Stimulated activated CD4-positive, alpha-beta T cell treated with anti-CD3 and anti-CD28 coated beads, Interleukin-12 subunit alpha, Interleukin-12 subunit beta, amount 100 ng/mL, for 4 hours (primary cell): ENCODE data around the gene PON2.

Source experiments
- DNase-seq: peaks from one replicate; pipeline ENCODE4 v3.0.0-alpha.2; 2020

Gene PON2

DNA sequence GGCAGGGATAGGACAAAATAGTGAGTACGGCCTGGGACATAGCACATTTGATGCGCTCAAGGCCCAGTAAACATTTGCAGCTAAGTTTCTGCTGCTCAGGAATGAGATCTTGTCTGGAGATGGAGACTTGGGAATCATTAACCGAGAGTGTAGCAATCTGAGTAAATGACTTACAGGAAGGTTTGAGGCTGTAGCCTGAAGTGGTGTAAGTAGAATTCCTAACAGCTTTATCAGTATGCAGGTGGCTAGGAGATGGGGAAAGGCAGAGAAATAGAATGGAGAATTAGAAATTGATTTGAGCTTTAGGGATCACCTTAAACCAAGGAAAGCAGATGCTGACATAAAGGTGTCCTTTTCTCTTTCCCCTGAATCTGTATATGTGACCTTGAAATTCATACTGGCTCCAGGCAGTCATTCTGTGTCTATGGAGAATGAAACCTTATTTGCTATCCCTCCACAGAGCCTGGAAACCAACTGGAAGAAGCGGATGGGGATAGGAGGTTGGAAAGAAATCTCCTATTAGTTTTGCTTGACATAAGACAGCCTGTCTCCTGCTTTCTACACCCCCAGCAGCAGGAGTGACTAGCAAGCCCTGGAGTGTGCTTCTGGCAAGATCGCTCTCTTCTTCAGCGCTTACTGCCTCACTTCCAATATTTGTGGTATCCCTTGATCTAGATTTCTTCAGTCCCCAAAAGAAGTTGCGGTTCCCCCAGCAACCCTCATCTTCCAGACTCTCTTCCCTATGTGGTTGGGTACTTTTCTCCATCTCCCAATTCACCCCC is 6.4 kb upstream of the PON2 start:
- no peak for DNase-seq

DNA sequence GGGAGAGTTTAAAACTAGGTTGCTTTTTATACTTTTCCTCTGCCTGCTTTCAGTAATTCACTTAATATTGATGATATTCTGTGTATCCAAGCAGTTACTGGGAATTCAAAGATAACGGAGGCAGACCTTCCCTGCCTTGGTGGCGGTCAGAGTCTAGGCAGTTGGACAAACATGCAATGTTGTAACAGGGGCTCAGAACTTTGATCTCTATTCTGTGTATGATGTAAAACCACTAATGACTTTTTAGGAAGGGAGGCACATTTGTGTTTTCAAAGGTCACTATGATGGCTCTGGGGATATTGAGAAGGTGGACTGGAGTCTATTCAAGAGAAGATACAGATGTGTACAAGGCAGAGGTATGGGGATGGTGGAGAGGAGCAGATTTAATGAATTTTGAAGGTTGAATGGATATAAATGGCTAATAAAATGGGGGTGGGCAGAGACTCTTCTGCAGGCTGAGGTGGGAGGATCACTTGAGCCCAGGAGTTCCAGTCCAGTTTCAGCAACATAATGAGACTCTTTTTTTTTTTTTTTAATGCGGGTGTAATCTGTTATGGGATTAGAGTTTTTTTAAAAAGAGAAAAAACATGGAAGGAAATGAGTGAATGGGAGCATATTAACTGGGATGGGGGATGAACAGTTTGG is 5.7 kb upstream of the PON2 start:
- no peak for DNase-seq

DNA sequence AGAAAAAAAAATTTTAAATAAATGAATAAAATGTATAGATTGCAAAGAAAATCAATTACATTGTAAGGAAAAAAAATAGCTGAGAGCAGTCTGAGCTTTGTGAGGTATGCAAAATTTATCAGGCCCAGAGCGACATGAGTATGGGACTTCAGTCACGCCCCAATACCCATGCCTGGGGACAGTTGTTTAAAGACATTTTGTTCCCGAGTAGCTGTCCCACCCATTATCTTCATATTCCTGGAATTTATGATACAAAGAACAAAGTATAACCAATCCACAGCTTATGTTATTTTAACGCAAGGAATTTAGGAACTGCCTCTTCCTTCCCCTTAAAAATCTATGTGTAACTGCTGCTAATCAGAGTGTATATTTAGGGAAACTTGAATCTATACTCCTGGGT is 1.6 kb upstream of the PON2 start:
- DNase-seq = no peak

GRCh38 chr7:95435422-95435780 is 573 bp upstream of the PON2 start:
- no peak for DNase-seq

DNA sequence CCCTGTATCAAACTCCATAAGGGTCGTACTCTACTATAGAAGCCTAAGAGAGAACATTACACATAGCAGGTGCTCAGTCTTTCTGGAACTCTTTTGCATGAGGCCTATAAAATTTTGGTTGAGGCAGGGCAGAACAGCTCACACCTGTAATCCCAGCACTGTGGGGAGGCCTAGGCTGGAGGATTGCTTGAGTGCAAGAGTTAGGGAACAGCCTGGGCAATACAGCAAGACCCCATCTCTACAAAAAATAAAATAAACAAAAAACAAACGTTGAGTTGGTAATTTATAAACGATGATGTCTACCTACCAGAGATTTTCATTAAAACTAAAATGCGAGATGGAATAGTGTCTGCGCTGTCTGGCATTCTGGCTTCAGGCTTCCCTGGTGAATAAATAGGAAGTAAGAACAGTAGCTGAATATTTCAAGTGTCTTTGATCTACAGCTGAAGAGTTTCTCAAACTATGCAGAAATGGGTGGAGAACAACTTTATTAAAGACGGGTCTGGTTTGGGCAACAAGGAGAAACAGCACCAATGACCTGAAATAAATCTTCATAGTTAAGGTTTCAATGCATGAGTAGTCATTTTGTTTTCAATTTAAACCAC is 774 bp downstream of the PON2 start:
- DNase-seq = no peak

- DNase-seq = no peak
These were observed 1.7 kb downstream of the PON2 start for GRCh38 chr7:95433129-95433528.

DNA sequence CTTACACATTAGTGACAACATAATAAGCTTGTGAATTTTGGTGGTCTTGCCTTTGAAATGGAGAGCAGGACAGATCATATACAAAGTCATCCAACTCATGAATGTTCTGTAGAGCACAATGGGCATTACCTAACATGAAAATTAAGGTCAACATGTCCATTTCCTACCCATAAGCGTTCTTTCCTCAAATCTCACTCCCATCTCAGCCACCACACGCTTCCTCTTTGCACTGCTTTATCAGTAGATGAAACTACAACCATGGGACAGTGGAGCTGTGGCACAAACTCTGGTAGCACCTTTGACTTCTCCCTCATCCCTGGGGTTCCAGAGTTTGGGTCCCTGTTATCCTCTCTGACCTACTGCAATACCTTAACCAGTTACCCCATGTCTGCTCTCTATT is 2.2 kb downstream of the PON2 start:
- no peak for DNase-seq

DNA sequence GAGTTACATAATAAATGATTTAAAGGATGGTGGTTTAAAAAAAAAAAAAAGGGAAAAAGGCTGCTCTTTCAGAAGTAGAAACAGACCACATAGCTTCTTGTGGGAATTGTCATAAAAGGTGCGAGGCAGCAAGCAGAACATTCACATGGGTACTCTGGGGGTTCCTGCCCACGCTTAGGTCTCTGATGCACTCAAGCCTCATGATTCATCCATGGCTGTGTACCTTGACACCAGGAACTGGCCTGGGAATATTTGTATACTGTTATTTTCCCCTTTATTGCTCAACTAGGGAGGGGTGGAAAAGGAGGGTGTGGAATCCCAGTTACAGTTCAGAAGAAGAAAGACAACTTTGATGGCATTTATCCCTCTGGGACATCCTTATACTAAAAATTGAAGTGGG is 4.0 kb downstream of the PON2 start:
- DNase-seq = no peak

DNA sequence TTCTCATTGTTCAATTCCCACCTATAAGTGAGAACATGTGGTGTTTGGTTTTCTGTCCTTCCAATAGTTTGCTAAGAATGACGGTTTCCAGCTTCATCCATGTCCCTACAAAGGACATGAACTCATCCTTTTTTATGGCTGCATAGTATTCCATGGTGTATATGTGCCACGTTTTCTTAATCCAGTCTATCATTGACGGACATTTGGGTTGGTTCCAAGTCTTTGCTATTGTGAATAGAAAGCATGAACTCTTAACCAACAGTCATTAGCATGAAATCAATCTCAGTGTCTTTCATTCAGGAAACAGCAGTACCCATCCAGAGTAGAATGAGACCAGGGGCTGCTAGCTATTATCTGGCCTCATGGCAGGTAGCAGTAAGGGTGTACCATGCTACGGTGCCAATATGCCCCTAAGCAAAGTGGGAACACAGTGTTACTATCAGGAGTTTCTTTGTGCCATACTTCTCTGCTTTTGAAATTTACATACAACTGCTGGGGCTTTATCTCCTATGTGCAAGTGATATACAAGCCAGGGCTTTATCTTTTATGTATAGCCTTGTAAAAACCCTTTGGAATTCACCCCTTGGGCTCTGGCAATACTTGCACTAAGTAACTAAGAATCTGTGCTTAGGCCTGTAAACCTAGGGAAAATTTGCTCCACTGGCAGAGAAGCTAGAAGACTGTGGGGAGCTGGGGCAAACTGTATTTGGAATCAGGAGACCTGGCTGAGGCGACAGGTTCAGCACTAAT is 5.4 kb downstream of the PON2 start:
- no peak for DNase-seq

- DNase-seq = no peak
These were observed 6.8 kb downstream of the PON2 start for GRCh38 chr7:95427914-95428516.

- no peak for DNase-seq
These were observed 7.7 kb downstream of the PON2 start for GRCh38 chr7:95427166-95427565.

DNA sequence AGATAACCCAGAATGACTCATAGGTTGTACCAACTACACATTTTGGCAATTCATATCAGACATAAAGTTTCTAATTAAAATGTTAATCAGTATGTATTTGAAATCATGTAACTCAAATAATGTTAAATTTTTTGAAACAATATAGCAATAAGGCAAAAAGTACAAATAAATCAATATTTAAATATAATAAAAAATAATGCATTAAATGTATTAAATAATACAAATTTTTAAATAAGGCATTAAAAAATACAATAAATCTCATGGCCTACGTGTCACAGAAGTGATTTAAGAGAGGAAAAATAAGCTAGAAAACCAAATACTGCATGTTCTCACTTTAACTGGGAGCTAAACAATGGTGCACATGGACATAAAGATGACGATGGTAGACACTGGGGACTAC is 9.1 kb downstream of the PON2 start:
- DNase-seq = no peak

DNA sequence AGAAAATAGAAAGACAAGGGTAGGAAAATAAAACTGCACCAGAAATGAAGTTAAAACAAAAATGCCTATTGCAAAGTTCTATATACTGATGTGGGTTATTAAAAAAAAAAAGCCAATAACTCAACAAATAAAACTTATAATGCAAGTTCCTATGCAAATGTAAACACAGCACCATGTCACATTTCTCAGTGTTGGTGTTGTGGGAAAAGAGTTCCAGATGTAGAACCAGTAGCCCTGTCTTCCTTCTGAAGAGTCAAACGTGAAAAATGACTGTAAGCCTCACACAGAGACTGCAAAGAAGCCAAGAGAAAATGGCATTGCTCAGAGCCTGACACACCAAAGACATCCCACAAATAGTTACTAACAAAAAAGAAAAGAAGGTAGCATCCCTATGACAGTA is 10.1 kb downstream of the PON2 start:
- no peak for DNase-seq

DNA sequence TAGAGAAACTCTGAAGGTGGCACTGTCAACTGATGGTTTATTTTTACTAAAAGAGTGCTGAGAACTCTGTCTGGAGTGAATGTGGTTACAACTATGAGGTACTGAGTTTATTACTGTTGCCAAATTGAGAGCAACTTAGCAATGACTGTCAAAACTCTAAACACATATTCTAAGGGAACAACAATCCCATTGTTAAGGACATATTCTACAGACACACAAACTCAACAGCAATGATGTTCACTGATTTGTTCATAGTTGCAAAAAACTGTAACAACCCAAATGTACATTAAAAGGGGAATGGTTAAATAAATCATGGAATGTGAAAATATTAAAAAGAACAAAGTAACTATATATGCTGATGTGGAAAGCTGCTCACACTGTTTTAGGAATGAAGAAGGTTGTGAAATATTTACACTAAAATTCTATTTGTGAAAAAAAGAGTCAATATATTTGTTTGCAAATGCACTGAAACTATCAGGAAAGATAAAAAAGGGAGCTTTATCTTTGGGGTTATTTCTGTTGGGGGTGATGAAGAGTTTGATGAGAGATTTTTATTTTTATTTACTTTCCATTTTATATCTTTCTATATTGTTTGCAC is 12.9 kb downstream of the PON2 start:
- no peak for DNase-seq

DNA sequence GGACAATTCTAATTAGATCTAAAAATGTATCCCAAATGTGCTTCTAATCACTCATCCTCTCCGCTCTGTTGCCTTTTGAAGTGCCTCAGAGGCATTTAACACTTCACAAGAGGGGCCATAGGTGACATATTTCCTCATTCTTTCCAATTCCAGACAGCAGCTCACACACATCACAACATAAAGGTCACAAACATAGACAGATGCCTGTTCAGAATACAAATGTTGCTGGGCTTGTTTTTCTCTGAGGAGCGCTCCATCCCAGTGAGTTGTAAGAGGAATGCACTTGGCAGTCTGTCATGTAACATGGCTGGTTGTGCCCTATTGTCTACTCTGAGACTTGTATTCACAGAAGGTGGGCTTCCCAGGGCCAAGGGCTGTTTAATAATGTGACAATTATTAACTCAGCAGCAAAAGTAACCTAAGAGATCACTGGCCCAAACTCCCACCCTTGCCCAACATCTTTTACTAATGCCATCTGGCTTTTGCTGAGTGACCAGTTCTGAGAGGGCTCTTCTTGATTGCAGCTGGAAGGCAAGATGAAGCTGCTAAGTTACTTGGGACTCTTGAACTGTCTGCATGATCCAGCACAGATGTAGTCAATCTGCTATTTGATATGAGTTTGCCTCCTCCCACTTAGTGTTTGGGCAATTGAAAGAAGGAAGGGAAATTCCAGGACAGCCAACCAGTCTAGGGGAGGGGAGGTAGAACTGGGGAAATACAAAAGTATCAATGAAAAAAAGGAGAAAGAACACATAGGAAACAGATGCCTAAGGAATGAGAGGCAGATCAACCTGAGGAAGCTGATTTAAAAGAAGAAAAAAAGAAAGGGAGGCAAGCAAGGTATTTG is 13.6 kb downstream of the PON2 start:
- DNase-seq = no peak

DNA sequence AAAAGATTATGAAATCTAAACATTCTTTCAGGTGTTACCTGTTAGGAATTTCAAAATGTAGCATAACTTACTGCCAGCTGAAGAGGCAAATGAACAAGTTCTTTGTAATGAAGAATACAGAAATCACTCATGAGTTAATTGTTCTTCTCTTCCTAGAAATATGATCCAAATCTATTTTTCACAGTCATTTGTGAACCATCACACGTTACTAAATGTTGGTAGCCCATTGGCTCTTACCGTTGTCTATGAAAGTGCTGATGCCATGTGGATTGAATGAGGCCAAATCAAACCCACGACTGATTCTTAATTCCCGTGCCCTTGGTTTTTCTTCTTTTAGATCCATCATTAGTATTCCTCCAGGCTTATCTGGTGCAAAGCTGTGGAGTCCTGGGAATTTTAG is 22.8 kb downstream of the PON2 start:
- no peak for DNase-seq

DNA sequence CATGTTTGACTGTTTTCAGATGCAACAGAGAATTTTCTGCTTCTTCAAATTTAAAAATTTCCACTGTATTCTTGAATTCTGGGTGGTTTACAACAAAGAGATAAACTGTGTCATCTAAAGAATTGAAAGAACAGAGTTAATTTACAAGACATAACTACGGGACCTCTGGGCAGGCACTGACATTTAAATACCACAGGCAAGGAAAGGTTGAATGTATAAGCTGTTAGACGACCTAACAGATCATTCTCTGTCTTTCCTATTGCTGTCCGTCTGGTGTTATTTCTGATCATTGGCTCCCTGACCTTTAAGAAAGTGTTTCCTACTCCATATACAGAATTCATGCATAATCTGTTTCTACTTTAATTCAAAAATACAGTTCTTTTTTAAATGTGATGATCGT is 23.2 kb downstream of the PON2 start:
- no peak for DNase-seq

GRCh38 chr7:95411036-95411435 is 23.8 kb downstream of the PON2 start:
- no peak for DNase-seq

- no peak for DNase-seq
These were observed 27.1 kb downstream of the PON2 start for GRCh38 chr7:95407751-95408150.

GRCh38 chr7:95405800-95406199 is 29.0 kb downstream of the PON2 start:
- DNase-seq = no peak

DNA sequence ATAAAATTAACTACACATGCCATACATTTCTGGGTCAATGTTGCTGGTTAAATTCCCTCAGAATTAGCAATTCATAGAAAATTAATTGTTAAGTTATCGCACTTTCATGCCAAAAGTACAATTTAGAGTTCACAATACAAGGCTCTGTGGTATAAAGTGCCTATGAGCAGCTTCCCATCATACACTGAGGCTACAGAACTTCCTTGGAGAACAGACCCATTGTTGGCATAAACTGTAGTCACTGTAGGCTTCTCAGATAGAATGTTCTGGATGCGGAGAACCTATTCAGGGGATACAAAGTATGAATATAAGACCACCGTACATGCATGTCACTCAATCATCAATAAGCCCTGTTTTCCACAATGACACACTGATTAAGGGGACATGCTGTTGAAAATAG is 29.6 kb downstream of the PON2 start:
- DNase-seq = no peak

GRCh38 chr7:95404316-95404865 is 30.4 kb downstream of the PON2 start:
- DNase-seq = no peak
